Kidney (tissue), 14 donors: ENCODE data around the gene STRIT1. TPM values are rescaled to one million over a fixed set of nuclear protein-coding genes. Genes with fewer than 3 reads are reported as not detected.
A peak's percentile ranks its signal among the peaks of the same experiment; 100 is the strongest.

Experiments used
- DNase-seq, 5 donors: peaks; one replicate each; pipeline ENCODE4 v3.0.0-alpha.2; 2013 to 2020
- FAIRE-seq: peaks from 2 replicates; lab custom pipeline; 2012; peaks lifted over from hg19 to GRCh38; lab: Jason Lieb, UNC
- H3K27ac ChIP-seq, 2 donors: one replicate each; pipeline ENCODE4 v1.7.0; 2013; ENCODE audit warnings: low read depth in 2 of 2, low read length in 2 of 2, inconsistent platforms in 1 of 2
- H3K27me3 ChIP-seq: one replicate; pipeline ENCODE4 v1.7.1; 2013; ENCODE audit warnings: low read length, inconsistent platforms; ENCODE audit not compliant: control insufficient read depth, insufficient read depth
- H3K36me3 ChIP-seq, 3 donors: one replicate each; pipeline versions ENCODE4 v1.7.0 to v1.7.1; 2013; ENCODE audit warnings: low read length in 3 of 3, control low read depth in 1 of 3, inconsistent platforms in 1 of 3; ENCODE audit not compliant: insufficient read depth in 3 of 3, control insufficient read depth in 2 of 3
- H3K4me1 ChIP-seq, 3 donors: one replicate each; pipeline versions ENCODE4 v1.7.0 to v1.7.1; 2013; ENCODE audit warnings: low read length in 3 of 3, inconsistent platforms in 1 of 3, low read depth in 1 of 3; ENCODE audit not compliant: control insufficient read depth in 2 of 3, insufficient read depth in 2 of 3
- H3K4me3 ChIP-seq, 3 donors: one replicate each; pipeline versions ENCODE4 v1.7.0 to v1.8.1; 2013; ENCODE audit warnings: low read length in 3 of 3, control low read depth in 1 of 3, inconsistent platforms in 1 of 3
- H3K9ac ChIP-seq, 3 donors: one replicate each; pipeline versions ENCODE4 v1.7.0 to v1.7.1; 2013; ENCODE audit warnings: low read length in 3 of 3, control low read depth in 1 of 3, inconsistent platforms in 1 of 3
- H3K9me3 ChIP-seq, 3 donors: one replicate each; pipeline versions ENCODE4 v1.7.0 to v1.7.1; 2013; ENCODE audit warnings: low read length in 3 of 3, control low read depth in 1 of 3, inconsistent platforms in 1 of 3; ENCODE audit not compliant: control insufficient read depth in 2 of 3, insufficient read depth in 1 of 3
- CTCF ChIP-seq: IDR thresholded peaks from 3 replicates; pipeline ENCODE4 v1.5.1; 2012; ENCODE audit warnings: mild to moderate bottlenecking, moderate library complexity, borderline replicate concordance; ENCODE audit not compliant: insufficient read depth; ENCODE audit errors: extremely low read depth
- intact Hi-C: fragments of 100-400 bp; cut with DNase I; formaldehyde crosslinking; loops from one replicate; pipeline ENCODE4 v1.11.1; 2022
- polyA plus RNA-seq: library from polyadenylated mRNA; stranded (reverse); fragments of 350-450 nt; fragmentation: Illumina TruSeq; extraction: RNeasy Lipid Tissue Mini Kit (QIAGEN cat#74804); gene quantifications from one replicate; pipeline ENCODE4 v1.2.3, GENCODE V29; 2014; ENCODE audit warnings: low read depth, low replicate concordance; ENCODE audit not compliant: insufficient read depth
- total RNA-seq: library from RNA; stranded (reverse); fragmentation: NEBNext Ultra II Directional; extraction: Animal tissue kit (Norgen Biotek cat#: 25700); gene quantifications from one replicate; pipeline ENCODE4 v1.2.1, GENCODE V29; 2021
- donor health status: control.
- donor health status: control.
- donor health status: control.
- donor health status: control.
- donor health status: control.
- donor health status: DM: yes; HTN: yes; CAD: no.
- donor health status: Normal renal cell carcinoma (clear cell type).

STRIT1 gene
- total and polyA plus RNA-seq, 2 donors from 2014 or later = 1.8 TPM; not detected in 1

GRCh38 chr3:155309581-155309980, 16.1 kb upstream of the STRIT1 start:
- no peaks in the 10 kb centered on the region for H3K27me3 ChIP-seq
- FAIRE-seq (no peak), DNase-seq (no peak)
- no peaks in the 10 kb centered on the region for H3K9me3 ChIP-seq
- TF ChIP-seq CTCF = no peak
- no peak overlapping the region for H3K27ac ChIP-seq
- no peaks in the 10 kb centered on the region for H3K36me3 ChIP-seq
- intact Hi-C loops = no loop called here
- no peak overlapping the region for H3K4me3 ChIP-seq
- H3K4me1 ChIP-seq = no peaks in the 10 kb centered on the region
- H3K9ac ChIP-seq = no peak overlapping the region

- DNase-seq (no peak), FAIRE-seq (no peak)
- intact Hi-C loops = no loop called here
- Histone ChIP-seq H3K27ac (no peak overlapping the region), H3K36me3 (no peaks in the 10 kb centered on the region), H3K27me3 (no peaks in the 10 kb centered on the region), H3K9me3 (no peaks in the 10 kb centered on the region), H3K9ac (no peak overlapping the region), H3K4me3 (no peak overlapping the region), H3K4me1 (no peaks in the 10 kb centered on the region)
- no peak for TF ChIP-seq CTCF
Observed at GRCh38 chr3:155308831-155309230, 15.3 kb upstream of the STRIT1 start.

GRCh38 chr3:155307183-155307582, 13.7 kb upstream of the STRIT1 start:
- H3K4me1 ChIP-seq = no peaks in the 10 kb centered on the region
- H3K27ac ChIP-seq = no peak overlapping the region
- FAIRE-seq (peak; percentile 80), DNase-seq (no peak)
- intact Hi-C loops = no loop called here
- no peaks in the 10 kb centered on the region for H3K9me3 ChIP-seq
- no peaks in the 10 kb centered on the region for H3K36me3 ChIP-seq
- no peaks in the 10 kb centered on the region for H3K27me3 ChIP-seq
- no peak overlapping the region for H3K4me3 ChIP-seq
- TF ChIP-seq CTCF = no peak
- H3K9ac ChIP-seq = no peak overlapping the region

GRCh38 chr3:155304394-155304793, 10.9 kb upstream of the STRIT1 start:
- TF ChIP-seq CTCF = no peak
- H3K27ac ChIP-seq = no peak overlapping the region
- H3K36me3 ChIP-seq = no peaks in the 10 kb centered on the region
- intact Hi-C loops = no loop called here
- H3K4me3 ChIP-seq = no peak overlapping the region
- no peaks in the 10 kb centered on the region for H3K27me3 ChIP-seq
- no peaks in the 10 kb centered on the region for H3K4me1 ChIP-seq
- DNase-seq (no peak), FAIRE-seq (no peak)
- H3K9me3 ChIP-seq = no peaks in the 10 kb centered on the region
- H3K9ac ChIP-seq = no peak overlapping the region
